ENCODE results near the gene PKN2.
"Not testable (repeated sequence)": the region's sequence is repeated elsewhere in the genome, so short reads cannot be mapped to it uniquely, and the experiment has no call there.

Gene PKN2

GRCh38 chr1:88680471-88680870 lies 3.6 kb upstream of the PKN2 start:
- DNase-seq (ENCODE audit: low read depth), result no peak

DNA sequence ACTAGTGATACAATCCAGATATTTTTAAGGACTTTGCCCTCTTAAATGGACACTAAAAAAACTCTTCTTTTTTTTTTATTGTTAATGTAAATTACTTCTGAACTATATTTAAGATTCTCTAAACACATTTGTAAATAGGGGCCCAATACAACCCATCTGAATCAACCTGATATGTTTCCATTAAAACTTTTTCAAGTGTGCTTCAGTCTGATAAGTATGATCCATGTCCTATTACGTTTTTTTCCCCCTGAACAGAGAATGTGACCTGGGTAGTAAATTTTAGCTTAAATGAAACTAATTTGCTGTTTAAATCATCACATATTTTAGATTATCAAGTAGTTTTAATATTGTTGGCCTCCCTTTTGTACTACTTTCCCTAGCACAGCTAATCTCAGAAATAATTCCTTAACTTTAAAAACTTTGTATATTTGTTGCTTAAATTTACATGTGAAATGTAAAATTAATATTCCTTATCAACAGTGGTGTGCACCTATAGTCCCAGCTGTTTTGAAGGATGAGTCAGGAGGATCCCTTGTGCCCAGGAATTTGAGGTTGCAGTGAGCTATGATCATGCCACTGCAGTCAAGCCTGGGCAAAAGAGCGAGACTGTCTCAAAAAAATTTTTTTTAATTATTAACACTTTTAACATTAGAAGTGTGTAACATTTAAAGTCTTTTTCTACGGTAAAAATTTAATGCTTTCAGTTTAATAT lies 3.0 kb upstream of the PKN2 start:
- DNase-seq (ENCODE audit: low read depth), result no peak

- DNase-seq (ENCODE audit: low read depth), result no peak
Measured at GRCh38 chr1:88684482-88685258, 597 bp downstream of the PKN2 start.

GRCh38 chr1:88685259-88685620 lies 1.2 kb downstream of the PKN2 start:
- DNase-seq (ENCODE audit: low read depth), result no peak

GRCh38 chr1:88691540-88691939 lies 7.5 kb downstream of the PKN2 start:
- no peak for DNase-seq (ENCODE audit: low read depth)

- no peak for DNase-seq (ENCODE audit: low read depth)
Measured at GRCh38 chr1:88695781-88696180, 11.7 kb downstream of the PKN2 start.

GRCh38 chr1:88697503-88697902 lies 13.4 kb downstream of the PKN2 start:
- DNase-seq (ENCODE audit: low read depth), result no peak

GRCh38 chr1:88698140-88698539 lies 14.1 kb downstream of the PKN2 start:
- DNase-seq (ENCODE audit: low read depth), result no peak

DNA sequence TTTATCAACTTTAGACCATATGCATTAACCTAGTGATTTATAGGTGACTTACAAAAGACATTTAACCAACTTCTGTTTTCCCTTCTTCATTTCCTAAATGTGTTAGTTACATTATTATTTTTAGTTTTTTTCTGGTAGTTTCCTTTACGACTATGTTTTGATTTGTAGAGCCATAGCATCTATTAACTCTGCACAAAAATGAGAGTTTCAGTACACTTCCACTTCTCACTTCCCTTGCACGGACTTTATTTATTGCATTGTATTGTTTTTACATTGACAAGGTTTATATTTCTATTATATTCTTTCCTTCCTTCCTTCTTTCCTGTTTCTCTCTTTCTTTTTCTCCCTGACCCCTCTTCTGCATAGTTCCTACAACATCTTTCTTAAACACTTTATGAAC lies 14.7 kb downstream of the PKN2 start:
- DNase-seq (ENCODE audit: low read depth), result no peak

DNA sequence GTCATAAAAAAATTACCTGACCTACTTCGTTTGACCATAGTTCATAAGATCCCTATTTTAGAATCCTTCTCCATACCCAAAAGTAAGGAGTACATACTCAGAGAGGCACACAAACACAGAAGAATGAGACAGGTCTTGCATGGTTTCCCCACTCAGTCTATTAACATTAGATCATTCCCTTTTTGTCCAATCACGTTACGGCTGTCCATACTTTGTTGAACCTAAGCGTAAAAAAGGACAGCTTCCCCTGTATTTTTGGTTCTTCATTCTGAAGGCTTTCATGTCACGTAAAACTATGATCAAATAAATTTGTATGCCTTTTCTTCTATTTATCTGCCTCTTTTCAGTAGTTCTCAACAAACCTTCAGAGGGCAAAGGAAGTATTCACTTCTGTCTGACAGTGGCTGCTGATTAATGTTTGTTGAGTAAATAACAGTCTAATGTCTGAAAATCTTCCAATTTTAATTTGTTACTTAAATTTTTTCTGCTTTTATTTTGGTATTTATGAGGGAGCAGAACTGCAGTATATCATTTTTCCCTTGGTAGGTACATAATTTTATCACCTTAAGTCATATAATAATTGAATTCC lies 16.4 kb downstream of the PKN2 start:
- no peak for DNase-seq (ENCODE audit: low read depth)

DNA sequence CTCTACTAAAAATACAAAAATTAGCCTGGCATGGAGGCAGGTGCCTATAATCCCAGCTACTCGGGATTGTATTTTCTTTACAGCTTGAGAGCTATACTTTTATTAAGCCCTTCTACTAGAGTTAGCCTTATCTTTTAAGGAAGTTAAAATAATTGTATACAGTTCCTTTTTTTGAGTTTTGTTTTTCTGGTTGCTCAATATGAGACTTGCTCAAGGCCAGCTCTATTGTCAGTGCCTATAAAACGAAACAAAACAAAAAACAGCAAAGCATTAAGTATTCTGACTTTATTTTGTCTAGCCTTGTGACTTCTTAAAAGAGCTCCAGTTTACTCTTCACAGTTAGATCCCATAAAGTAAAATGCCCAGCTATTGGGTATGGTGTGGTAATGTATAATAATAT lies 17.2 kb downstream of the PKN2 start:
- DNase-seq (ENCODE audit: low read depth), result no peak

DNA sequence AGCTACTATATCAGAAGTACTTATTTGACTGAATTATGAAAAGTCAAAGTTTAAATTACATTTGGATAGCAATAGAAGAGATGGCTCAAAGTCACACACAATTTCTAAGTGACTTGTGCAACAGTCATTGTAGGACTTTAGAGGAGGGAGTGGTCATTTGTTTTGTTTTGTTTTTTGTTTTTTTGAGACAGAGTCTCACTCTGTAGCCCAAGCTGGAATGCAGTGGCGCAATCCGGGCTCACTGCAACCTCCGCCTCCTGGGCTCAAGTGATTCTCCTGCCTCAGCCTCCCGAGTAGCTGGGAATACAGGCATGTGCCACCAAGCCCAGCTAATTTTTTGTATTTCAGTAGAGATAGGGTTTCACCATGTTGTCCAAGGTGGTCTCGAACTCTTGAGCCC lies 17.7 kb downstream of the PKN2 start:
- not testable (repeated sequence) for DNase-seq (ENCODE audit: low read depth)

GRCh38 chr1:88708011-88708410 lies 23.9 kb downstream of the PKN2 start:
- no peak for DNase-seq (ENCODE audit: low read depth)

DNA sequence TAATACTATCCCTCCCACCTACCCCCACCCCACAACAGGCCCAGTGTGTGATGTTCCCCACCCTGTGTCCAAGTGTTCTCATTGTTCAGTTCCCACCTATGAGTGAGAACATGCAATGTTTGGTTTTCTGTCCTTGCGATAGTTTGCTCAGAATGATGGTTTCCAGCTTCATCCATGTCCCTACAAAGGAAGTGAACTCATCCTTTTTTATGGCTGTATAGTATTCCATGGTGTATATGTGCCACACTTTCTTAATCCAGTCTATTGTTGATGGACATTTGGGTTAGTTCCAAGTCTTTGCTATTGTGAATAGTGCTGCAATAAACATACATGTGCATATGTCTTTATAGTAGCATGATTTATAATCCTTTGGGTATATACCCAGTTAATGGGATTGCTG lies 28.8 kb downstream of the PKN2 start:
- DNase-seq (ENCODE audit: low read depth), result not testable (repeated sequence)

DNA sequence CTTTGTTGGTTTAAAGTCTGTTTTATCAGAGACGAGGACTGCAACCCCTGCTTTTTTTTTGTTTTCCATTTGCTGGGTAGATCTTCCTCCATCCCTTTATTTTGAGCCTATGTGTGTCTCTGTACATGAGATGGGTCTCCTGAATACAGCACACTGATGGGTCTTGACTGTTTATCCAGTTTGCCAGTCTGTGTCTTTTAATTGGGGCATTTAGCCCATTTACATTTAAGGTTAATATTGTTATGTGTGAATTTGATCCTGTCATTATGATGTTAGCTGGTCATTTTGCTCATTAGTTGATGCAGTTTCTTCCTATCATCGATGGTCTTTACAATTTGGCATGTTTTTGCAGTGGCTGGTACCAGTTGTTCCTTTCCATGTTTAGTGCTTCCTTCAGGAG lies 32.5 kb downstream of the PKN2 start:
- DNase-seq (ENCODE audit: low read depth), result not testable (repeated sequence)

DNA sequence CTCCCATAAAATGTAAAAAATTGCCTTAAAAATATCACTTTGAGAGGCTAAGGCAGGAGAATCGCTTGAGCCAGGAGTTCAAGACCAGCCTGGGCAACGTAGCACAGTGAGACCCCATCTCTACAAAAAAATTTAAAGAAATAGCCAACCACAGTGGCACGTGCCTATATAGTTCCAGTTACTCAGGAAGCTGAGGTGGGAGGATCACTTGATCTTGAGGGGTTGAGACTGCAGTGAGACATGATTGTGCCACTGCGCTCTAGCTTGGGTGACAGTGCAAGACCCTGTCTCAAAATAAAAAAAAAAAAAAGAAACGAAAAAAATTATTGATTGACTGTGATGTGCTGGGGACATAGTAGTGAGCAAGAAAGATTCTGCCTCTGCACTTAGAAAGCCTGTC lies 38.4 kb downstream of the PKN2 start:
- DNase-seq (ENCODE audit: low read depth), result no peak

GRCh38 chr1:88726697-88727096 lies 42.6 kb downstream of the PKN2 start:
- DNase-seq (ENCODE audit: low read depth), result no peak

GRCh38 chr1:88727205-88727604 lies 43.1 kb downstream of the PKN2 start:
- no peak for DNase-seq (ENCODE audit: low read depth)

DNA sequence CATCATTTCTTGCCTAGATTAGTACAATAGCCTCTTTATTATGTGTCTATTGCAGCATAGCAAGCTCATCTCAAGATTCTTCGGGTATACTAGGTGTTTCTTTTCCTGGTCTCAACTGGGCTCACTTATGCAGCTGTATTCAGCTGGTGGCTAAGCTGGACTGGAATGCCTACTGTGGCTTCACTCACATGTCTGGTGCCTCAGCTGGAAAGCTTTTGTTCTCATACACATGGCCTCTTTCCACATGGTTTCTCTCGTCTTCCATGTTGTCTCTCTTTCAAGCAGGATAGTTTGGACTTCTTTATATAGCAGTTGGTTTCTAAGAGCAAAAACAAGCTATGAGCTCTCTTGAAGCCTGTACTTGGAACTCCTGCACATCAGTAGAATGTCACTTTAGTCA lies 45.2 kb downstream of the PKN2 start:
- DNase-seq (ENCODE audit: low read depth), result no peak

- no peak for DNase-seq (ENCODE audit: low read depth)
Measured at GRCh38 chr1:88730132-88730675, 46.1 kb downstream of the PKN2 start.

DNA sequence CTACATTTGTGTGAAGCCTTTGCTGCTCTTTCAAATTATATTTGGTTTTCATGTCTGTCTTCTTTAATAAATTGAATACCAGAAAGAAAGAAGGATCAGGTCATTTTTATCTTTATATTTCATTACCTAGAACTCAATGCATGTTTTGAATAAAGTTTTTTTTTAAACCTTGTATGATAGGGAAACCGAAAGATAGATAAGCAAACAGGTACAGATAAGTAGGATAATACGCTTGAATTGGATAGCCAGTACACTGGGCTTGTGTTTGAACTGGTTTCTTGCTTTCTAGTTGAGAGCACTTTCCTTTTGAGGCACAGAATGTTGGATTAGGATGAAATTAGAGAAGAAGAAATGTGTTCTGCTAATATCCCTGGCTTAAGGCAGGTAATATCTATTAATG lies 46.9 kb downstream of the PKN2 start:
- DNase-seq (ENCODE audit: low read depth), result no peak

GRCh38 chr1:88731475-88732269 lies 47.6 kb downstream of the PKN2 start:
- DNase-seq (ENCODE audit: low read depth), result peak; percentile 83
